Measurements from ENCODE around the gene KLHL3. TPM values are rescaled to one million over a fixed set of nuclear protein-coding genes. Genes with fewer than 3 reads are reported as not detected.

Gene KLHL3
- total RNA-seq, 1 experiment from 2014 or later = 2.9 TPM

- ATAC-seq = no peak
- BruUV-seq (replicated peaks) = no TSS peak
Measured at GRCh38 chr5:137714946-137715345, 20.9 kb downstream of the KLHL3 start.

GRCh38 chr5:137714494-137714893 lies 21.4 kb downstream of the KLHL3 start:
- Histone ChIP-seq H3K9me2 (replicated peaks; ENCODE audit: low read length) (no peaks in the 10 kb centered on the region), H3K27me3 (ENCODE audit: low read length) (no peaks in the 10 kb centered on the region), H3K4me1 (ENCODE audit: insufficient read depth, low read length) (no peaks in the 10 kb centered on the region), H3K79me2 (ENCODE audit: low read length) (no peaks in the 10 kb centered on the region), H2AFZ (ENCODE audit: low read length) (no peak overlapping the region), H3K4me3 (ENCODE audit: low read length) (no peak overlapping the region), H3K4me2 (ENCODE audit: low read length) (no peak overlapping the region), H3K9ac (ENCODE audit: low read length) (no peak overlapping the region), H3K27ac (ENCODE audit: low read length) (no peak overlapping the region), H3K9me3 (ENCODE audit: low read length) (no peaks in the 10 kb centered on the region), H3K36me3 (ENCODE audit: low read depth, low read length) (no peaks in the 10 kb centered on the region), H4K20me1 (ENCODE audit: low read length) (no peaks in the 10 kb centered on the region), H3F3A (ENCODE audit: low read length, unreplicated experiment) (no peaks in the 10 kb centered on the region)
- CTCF ChIA-PET = no interaction called here
- intact Hi-C loops (cut with micrococcal nuclease) = no loop called here
- ATAC-seq = no peak
- no TSS peak for BruUV-seq (replicated peaks)
- DNase-seq = no peak
- POLR2A ChIA-PET (ENCODE audit: unreplicated experiment) = no interaction called here
- no peak for TF ChIP-seq EZH2 (IDR thresholded peaks at IDR 0.05; ENCODE audit: low read length, unreplicated experiment)
- no peak for TF ChIP-seq CTCF (conservative IDR thresholded peaks at IDR 0.05; ENCODE audit: low read depth, low read length)
- no peak for TF ChIP-seq EZH2phosphoT487 (IDR thresholded peaks at IDR 0.05; ENCODE audit: borderline replicate concordance, low read length)

More at GRCh38 chr5:137714946-137715345, 20.9 kb downstream of the KLHL3 start:
- Histone ChIP-seq H3K79me2 (ENCODE audit: low read length) (no peaks in the 10 kb centered on the region), H3K4me1 (ENCODE audit: insufficient read depth, low read length) (no peaks in the 10 kb centered on the region), H3K27me3 (ENCODE audit: low read length) (no peaks in the 10 kb centered on the region), H3K9me3 (ENCODE audit: low read length) (no peaks in the 10 kb centered on the region), H4K20me1 (ENCODE audit: low read length) (no peaks in the 10 kb centered on the region), H3F3A (ENCODE audit: low read length, unreplicated experiment) (no peaks in the 10 kb centered on the region), H3K9me2 (replicated peaks; ENCODE audit: low read length) (no peaks in the 10 kb centered on the region), H2AFZ (ENCODE audit: low read length) (no peak overlapping the region), H3K36me3 (ENCODE audit: low read depth, low read length) (no peaks in the 10 kb centered on the region), H3K4me3 (ENCODE audit: low read length) (no peak overlapping the region), H3K27ac (ENCODE audit: low read length) (no peak overlapping the region), H3K9ac (ENCODE audit: low read length) (no peak overlapping the region), H3K4me2 (ENCODE audit: low read length) (no peak overlapping the region)
- TF ChIP-seq CTCF (conservative IDR thresholded peaks at IDR 0.05; ENCODE audit: low read depth, low read length) = no peak
- no peak for TF ChIP-seq EZH2 (IDR thresholded peaks at IDR 0.05; ENCODE audit: low read length, unreplicated experiment)
- TF ChIP-seq EZH2phosphoT487 (IDR thresholded peaks at IDR 0.05; ENCODE audit: borderline replicate concordance, low read length) = no peak
- intact Hi-C loops (cut with micrococcal nuclease) = no loop called here
- DNase-seq = no peak
- ChIA-PET POLR2A (ENCODE audit: unreplicated experiment) (no interaction called here), CTCF (no interaction called here)

GRCh38 chr5:137712139-137712667 lies 23.7 kb downstream of the KLHL3 start:
- Histone ChIP-seq H3K4me1 (ENCODE audit: insufficient read depth, low read length) (no peaks in the 10 kb centered on the region), H3K9ac (ENCODE audit: low read length) (no peak overlapping the region), H3K79me2 (ENCODE audit: low read length) (no peaks in the 10 kb centered on the region), H3K27ac (ENCODE audit: low read length) (no peak overlapping the region), H3K9me2 (replicated peaks; ENCODE audit: low read length) (no peaks in the 10 kb centered on the region), H3K36me3 (ENCODE audit: low read depth, low read length) (no peaks in the 10 kb centered on the region), H3K9me3 (ENCODE audit: low read length) (no peaks in the 10 kb centered on the region), H2AFZ (ENCODE audit: low read length) (no peak overlapping the region), H3K4me2 (ENCODE audit: low read length) (no peak overlapping the region), H3F3A (ENCODE audit: low read length, unreplicated experiment) (no peaks in the 10 kb centered on the region), H3K27me3 (ENCODE audit: low read length) (no peaks in the 10 kb centered on the region), H3K4me3 (ENCODE audit: low read length) (no peak overlapping the region), H4K20me1 (ENCODE audit: low read length) (no peaks in the 10 kb centered on the region)
- intact Hi-C loops (cut with micrococcal nuclease) = no loop called here
- POLR2A ChIA-PET (ENCODE audit: unreplicated experiment) = no interaction called here
- DNase-seq (no peak), ATAC-seq (no peak)
- BruUV-seq (replicated peaks) = no TSS peak
- TF ChIP-seq EZH2 (IDR thresholded peaks at IDR 0.05; ENCODE audit: low read length, unreplicated experiment) (no peak), CTCF (conservative IDR thresholded peaks at IDR 0.05; ENCODE audit: low read depth, low read length) (no peak), EZH2phosphoT487 (IDR thresholded peaks at IDR 0.05; ENCODE audit: borderline replicate concordance, low read length) (no peak)
- CTCF ChIA-PET = no interaction called here

Measured in PC-3 (cell line).